AG08396 (cell line): Measurements from ENCODE around the gene ARL4A.

ENCODE experiments used
- DNase-seq: peaks from one replicate; pipeline ENCODE4 v3.0.0; 2012; ENCODE audit warnings: low spot score, mixed read lengths

Gene ARL4A

GRCh38 chr7:12703881-12704280, 16.4 kb downstream of the ARL4A start:
- no peak for DNase-seq

- DNase-seq = no peak
These were observed 18.4 kb downstream of the ARL4A start for GRCh38 chr7:12705878-12706277.

- DNase-seq = peak; percentile 23
These were observed 19.6 kb downstream of the ARL4A start for GRCh38 chr7:12706900-12707536.

DNA sequence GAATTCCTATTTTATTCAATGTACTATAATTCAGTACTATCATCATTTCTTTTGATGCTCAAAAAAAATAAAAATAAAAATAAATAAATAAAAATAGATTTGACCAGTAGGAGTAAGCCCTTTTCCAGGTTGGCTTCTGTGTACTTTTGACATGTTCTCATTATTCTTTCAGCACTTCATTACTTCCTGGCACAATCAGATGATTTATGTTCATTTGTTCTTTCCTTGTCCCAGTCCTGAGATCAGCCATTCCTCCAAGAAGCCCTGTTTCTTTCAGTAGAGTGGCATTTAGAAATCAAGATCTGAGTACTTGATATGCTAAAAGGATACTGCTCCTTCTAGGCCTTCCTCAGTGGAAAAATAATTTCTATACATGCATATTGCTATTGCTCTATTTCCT, 20.9 kb downstream of the ARL4A start:
- no peak for DNase-seq

GRCh38 chr7:12709726-12710502, 22.5 kb downstream of the ARL4A start:
- DNase-seq = peak; percentile 9

DNA sequence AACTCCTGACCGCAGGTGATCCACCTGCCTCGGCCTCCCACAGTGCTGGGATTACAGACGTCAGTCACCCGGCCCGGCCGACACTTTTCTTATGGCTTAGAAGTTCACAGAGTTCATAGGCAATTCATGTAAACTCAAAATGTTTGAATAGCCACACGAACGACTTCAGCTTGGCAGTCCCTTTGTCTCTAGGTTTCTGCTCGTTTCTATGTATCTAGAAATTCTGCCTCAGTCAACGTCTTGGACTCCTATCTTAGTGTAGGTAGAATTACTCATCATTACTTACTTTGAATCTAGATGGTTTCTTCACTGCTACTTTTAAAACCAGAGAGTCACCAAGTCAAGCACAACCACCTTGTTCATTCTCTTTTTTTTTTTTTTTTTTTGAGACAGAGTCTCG, 23.7 kb downstream of the ARL4A start:
- DNase-seq = no peak

GRCh38 chr7:12712236-12712635, 24.8 kb downstream of the ARL4A start:
- DNase-seq = no peak

DNA sequence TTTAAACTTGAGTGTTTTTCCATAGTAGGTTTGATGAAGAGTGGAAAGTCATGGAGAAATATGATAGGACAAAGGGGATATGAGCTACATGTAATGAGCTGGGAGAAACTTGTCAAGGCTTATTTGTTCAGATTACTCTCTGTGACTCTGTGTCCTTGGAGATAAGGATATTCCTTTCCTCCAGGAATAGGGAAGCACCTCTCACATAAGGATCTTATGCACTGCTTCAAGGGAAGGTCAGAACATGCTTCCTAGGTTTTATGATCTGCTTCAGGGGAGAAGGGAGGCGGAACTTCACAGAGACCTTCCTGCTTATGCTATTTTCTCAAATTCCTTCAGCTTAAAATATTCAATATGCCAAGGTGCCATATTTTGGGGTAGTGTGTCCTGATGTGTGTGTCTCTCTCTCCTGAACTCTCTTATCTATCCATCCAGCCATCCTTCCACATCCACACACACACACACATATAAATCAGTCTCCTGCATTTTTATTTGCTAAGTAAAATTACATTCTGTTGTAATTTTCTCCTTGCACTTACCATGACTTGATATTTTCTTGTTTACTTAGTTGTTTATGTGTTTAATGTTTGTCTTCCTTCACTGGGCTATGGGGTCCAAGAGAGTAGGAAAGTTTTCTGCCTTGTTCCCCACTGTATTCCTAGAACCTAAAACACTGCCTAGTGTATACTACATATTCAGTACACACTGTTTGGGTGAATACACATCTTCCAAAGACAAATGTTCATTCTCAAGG, 26.4 kb downstream of the ARL4A start:
- no peak for DNase-seq

- DNase-seq = no peak
These were observed 26.9 kb downstream of the ARL4A start for GRCh38 chr7:12714379-12714737.

GRCh38 chr7:12715372-12716133, 28.1 kb downstream of the ARL4A start:
- DNase-seq = peak; percentile 18

DNA sequence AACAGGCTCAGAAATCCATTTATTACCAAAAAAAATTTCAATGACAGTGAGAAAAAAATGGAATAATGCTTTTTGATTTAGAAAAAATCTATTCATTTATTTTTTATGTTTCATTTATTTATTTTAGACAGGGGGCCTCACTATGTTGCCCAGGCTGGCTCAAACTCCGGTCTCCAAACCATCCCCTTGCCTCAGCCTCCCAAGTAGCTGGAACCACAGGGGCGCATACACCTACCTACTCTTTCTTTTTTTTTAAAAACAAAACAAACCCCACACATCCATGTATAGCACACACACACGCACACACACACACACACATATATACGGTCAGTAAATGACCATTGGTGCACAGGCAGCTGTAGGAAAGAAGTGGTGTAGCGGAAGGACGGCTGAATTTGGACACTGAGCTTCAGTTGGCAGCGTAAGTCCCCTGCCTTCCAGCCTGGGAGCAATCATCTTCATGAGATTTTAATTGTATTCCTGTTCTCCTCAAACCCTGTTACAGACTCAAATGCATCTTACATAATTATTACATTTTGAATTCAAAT, 28.8 kb downstream of the ARL4A start:
- no peak for DNase-seq

- no peak for DNase-seq
These were observed 29.3 kb downstream of the ARL4A start for GRCh38 chr7:12716722-12717121.

- peak; percentile 62 for DNase-seq
These were observed 31.9 kb downstream of the ARL4A start for GRCh38 chr7:12719141-12719919.

GRCh38 chr7:12719981-12720865, 32.8 kb downstream of the ARL4A start:
- no peak for DNase-seq

DNA sequence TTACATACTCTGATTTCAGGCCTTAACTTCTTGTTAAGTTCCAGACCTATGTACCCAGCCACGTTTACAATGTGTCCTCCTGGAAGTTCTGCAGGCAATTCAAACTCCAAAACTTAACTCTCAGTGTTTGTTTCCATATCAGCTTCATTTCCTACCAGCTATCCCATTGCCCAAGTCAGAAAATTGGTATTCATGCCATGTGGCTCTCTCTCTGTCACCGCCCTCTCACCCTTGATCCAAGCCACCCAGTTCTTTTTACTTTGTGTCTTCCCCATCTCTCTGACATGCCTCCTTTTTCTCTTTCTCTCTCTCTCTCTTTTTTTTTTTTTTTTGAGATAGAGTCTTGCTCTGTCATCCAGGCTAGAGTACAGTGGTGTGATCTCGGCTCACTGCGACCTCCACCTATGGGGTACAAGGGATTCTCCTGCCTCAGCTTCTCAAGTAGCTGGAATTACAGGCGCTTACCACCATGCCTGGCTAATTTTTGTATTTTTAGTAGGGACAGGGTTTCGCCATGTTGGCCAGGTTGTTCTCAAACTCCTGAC, 33.9 kb downstream of the ARL4A start:
- DNase-seq = no peak

DNA sequence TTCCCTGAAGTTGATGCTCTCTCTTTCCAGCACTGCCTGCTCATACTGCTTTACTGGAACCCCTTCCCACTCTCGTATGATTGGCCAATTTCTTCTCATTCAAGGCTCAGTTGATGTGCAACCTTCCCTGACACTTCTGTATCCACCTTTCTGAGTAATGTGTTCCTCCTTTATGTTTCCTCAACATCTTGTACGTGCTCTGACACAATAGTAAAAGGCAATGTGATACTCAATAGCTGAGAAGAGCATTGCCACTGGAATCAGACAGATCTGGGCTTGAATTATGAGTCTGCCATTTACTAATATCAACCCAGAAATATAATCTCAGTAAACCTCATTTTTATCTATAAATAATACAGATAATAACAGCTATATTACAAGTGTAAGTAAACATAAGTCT, 34.7 kb downstream of the ARL4A start:
- DNase-seq = no peak

- DNase-seq = no peak
These were observed 35.5 kb downstream of the ARL4A start for GRCh38 chr7:12722636-12723605.

- no peak for DNase-seq
These were observed 38.3 kb downstream of the ARL4A start for GRCh38 chr7:12725575-12726316.
